PC-9 (cell line): ENCODE results near the gene HSPB3. TPM values are rescaled to one million over a fixed set of nuclear protein-coding genes. Genes with fewer than 3 reads are reported as not detected.

ENCODE experiments used
- BruUV-seq: library from RNA; stranded (reverse); fragments of 400-500 nt; replicated peaks from 2 replicates; lab custom pipeline; 2021; lab: Mats Ljungman, UMichigan
- CTCF ChIA-PET: fragments of 300-600 bp; sonication (Branson Sonifier 250); formaldehyde crosslinking; loops from one replicate; lab custom pipeline; 2022; ENCODE audit warnings: antibody characterized with exemption; lab: Charles Lee
- POLR2A ChIA-PET: fragments of 300-600 bp; sonication (Branson Sonifier 250); formaldehyde crosslinking; loops from one replicate; lab custom pipeline; 2022; ENCODE audit warnings: antibody characterized with exemption; ENCODE audit not compliant: unreplicated experiment; lab: Charles Lee
- DNase-seq, 2 experiments: peaks; one replicate each; pipeline versions ENCODE4 v3.0.0 to v3.0.0-alpha.2; 2015 to 2022; ENCODE audit warnings: mixed read lengths in 1 of 2
- H2AFZ ChIP-seq: fragments of 200-600 bp; sonication (generic); 2 replicates; pipeline ENCODE4 v1.8.1; 2017; ENCODE audit warnings: antibody characterized with exemption
- H3F3A ChIP-seq: fragments of 200-600 bp; sonication (generic); 2 replicates; pipeline ENCODE4 v1.8.1; 2017; ENCODE audit warnings: antibody characterized with exemption, mild to moderate bottlenecking, low read depth; ENCODE audit not compliant: insufficient read depth
- H3K27ac ChIP-seq: fragments of 200-600 bp; sonication (generic); 2 replicates; pipeline ENCODE4 v1.6.1; 2016; ENCODE audit warnings: mixed run types
- H3K27me3 ChIP-seq: fragments of 200-600 bp; sonication (generic); 2 replicates; pipeline ENCODE4 v1.6.1; 2016; ENCODE audit warnings: low read depth, mixed run types; ENCODE audit not compliant: insufficient read depth
- H3K36me3 ChIP-seq: fragments of 200-600 bp; sonication (generic); 2 replicates; pipeline ENCODE4 v1.6.1; 2016; ENCODE audit warnings: low read depth, mixed run types
- H3K4me1 ChIP-seq: fragments of 200-600 bp; sonication (generic); replicated peaks from 2 replicates; pipeline ENCODE4 v1.6.1; 2016; ENCODE audit warnings: mixed run types; ENCODE audit not compliant: insufficient read depth
- H3K4me2 ChIP-seq: fragments of 200-600 bp; sonication (generic); 2 replicates; pipeline ENCODE4 v1.6.1; 2017; ENCODE audit warnings: mixed run types
- H3K4me3 ChIP-seq: fragments of 200-600 bp; sonication (generic); 2 replicates; pipeline ENCODE4 v1.6.1; 2016; ENCODE audit warnings: mixed run types
- H3K79me2 ChIP-seq: fragments of 200-600 bp; sonication (generic); 2 replicates; pipeline ENCODE4 v1.6.1; 2017; ENCODE audit warnings: low read depth, mixed run types
- H3K9me2 ChIP-seq: fragments of 200-600 bp; sonication (generic); 2 replicates; pipeline ENCODE4 v1.8.1; 2017; ENCODE audit warnings: mild to moderate bottlenecking; ENCODE audit not compliant: insufficient read depth
- H3K9me3 ChIP-seq: fragments of 200-600 bp; sonication (generic); 2 replicates; pipeline ENCODE4 v1.8.1; 2016; ENCODE audit warnings: low read depth; ENCODE audit not compliant: insufficient read depth
- H4K20me1 ChIP-seq: fragments of 200-600 bp; sonication (generic); 2 replicates; pipeline ENCODE4 v1.8.1; 2017; ENCODE audit not compliant: insufficient read depth
- EZH2 ChIP-seq: fragments of 200-600 bp; sonication (generic); IDR thresholded peaks from 2 replicates; pipeline ENCODE4 v1.8.0; 2017; ENCODE audit warnings: antibody characterized with exemption, low read depth
- intact Hi-C: fragments of 100-400 bp; cut with micrococcal nuclease; formaldehyde crosslinking; loops from one replicate; pipeline ENCODE4 v1.10.0; 2022; ENCODE audit not compliant: unreplicated experiment
- total RNA-seq: library from RNA; stranded (reverse); gene quantifications from 2 replicates; pipeline ENCODE4 v1.2.3, GENCODE V29; 2021
- TF ChIP-seq, protein P1 (sequence below): fragments of 200-600 bp; sonication (generic); conservative IDR thresholded peaks from 2 replicates; pipeline ENCODE4 v1.6.1; 2017; ENCODE audit warnings: mixed run types, antibody characterized with exemption, mild to moderate bottlenecking, moderate library complexity

Gene HSPB3
- total RNA-seq, 1 experiment from 2014 or later: not detected

DNA sequence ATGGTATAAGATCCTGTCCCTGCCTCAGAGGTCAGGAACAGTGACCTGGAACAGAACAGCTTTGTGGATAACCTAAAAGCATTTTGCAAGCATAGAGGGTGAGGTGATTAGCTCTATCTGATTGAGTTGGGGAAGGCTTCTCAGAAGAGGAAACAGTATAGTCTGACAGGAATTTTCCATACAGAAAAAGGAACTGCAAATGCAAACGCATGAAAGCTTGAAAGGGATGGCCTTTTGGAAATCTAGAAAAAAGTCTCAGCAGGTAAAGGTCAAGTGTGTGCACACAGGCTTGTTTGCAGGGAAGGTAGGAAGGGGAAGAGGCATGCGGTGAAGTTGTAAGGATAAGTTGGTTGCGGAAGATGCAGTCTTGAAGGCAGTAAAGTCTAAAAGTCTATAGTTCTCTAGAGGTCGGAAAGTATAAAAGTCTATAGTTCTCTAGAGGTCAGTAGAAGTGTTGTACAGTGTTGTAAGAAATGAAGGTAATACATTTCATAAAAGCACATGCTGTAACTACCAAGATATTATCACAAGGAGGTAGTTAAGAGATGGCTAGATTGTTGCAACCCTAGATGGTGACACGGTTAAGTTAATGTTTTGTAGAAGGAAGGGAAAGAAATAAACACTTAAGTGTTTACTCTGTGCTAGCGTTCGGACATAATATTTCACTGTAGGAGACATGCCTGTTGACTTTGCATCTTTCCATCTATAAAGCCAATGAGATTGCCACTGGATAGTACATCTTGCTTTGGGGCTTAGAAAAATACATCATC is 16.7 kb upstream of the HSPB3 start:
- Histone ChIP-seq H3K9me3 (no peaks in the 10 kb centered on the region), H3F3A (no peaks in the 10 kb centered on the region), H2AFZ (no peak overlapping the region), H3K79me2 (no peaks in the 10 kb centered on the region), H3K4me3 (no peak overlapping the region), H3K36me3 (no peaks in the 10 kb centered on the region), H3K9me2 (no peaks in the 10 kb centered on the region), H4K20me1 (no peaks in the 10 kb centered on the region), H3K4me2 (no peak overlapping the region), H3K4me1 (no peaks in the 10 kb centered on the region), H3K27ac (no peak overlapping the region), H3K27me3 (no peaks in the 10 kb centered on the region)
- POLR2A ChIA-PET: interaction anchor here (0.6 kb wide), 1 partner anchor 980 kb away, joined by 3 read pairs; no protein-coding TSS in a partner anchor
- intact Hi-C loops: no loop called here
- DNase-seq: no peak
- BruUV-seq: no TSS peak
- no peak for TF ChIP-seq EZH2
- TF ChIP-seq, protein P1, sequence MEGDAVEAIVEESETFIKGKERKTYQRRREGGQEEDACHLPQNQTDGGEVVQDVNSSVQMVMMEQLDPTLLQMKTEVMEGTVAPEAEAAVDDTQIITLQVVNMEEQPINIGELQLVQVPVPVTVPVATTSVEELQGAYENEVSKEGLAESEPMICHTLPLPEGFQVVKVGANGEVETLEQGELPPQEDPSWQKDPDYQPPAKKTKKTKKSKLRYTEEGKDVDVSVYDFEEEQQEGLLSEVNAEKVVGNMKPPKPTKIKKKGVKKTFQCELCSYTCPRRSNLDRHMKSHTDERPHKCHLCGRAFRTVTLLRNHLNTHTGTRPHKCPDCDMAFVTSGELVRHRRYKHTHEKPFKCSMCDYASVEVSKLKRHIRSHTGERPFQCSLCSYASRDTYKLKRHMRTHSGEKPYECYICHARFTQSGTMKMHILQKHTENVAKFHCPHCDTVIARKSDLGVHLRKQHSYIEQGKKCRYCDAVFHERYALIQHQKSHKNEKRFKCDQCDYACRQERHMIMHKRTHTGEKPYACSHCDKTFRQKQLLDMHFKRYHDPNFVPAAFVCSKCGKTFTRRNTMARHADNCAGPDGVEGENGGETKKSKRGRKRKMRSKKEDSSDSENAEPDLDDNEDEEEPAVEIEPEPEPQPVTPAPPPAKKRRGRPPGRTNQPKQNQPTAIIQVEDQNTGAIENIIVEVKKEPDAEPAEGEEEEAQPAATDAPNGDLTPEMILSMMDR: no peak
- CTCF ChIA-PET: no interaction called here

DNA sequence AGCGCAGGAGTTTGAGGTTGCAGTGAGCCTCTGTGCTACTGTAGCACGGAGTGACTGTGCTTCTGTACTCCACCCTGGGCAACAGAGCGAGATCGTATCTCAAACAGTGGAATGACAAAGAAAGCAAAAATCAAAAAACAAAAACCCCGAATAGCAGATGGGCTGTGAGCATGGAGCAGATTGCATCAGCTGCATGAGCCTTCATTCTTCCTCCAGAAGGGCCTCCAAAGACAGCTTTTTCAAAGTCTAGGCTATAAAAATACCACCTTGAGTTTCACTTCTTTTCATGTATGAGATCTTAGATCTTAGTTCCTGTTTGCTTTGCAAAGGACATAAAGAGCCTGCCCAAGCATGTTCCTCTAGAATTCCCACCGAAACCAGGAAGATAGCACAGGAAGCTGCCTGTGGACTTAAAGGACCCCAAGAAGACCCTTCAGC is 15.0 kb upstream of the HSPB3 start:
- Histone ChIP-seq H3K4me3 (no peak overlapping the region), H2AFZ (no peak overlapping the region), H4K20me1 (no peaks in the 10 kb centered on the region), H3K4me2 (no peak overlapping the region), H3K27me3 (no peaks in the 10 kb centered on the region), H3K4me1 (no peaks in the 10 kb centered on the region), H3F3A (no peaks in the 10 kb centered on the region), H3K79me2 (no peaks in the 10 kb centered on the region), H3K36me3 (no peaks in the 10 kb centered on the region), H3K9me3 (no peaks in the 10 kb centered on the region), H3K9me2 (no peaks in the 10 kb centered on the region), H3K27ac (no peak overlapping the region)
- no peak for DNase-seq
- BruUV-seq: no TSS peak
- TF ChIP-seq EZH2: no peak
- TF ChIP-seq, protein P1: no peak
- POLR2A ChIA-PET: no interaction called here
- CTCF ChIA-PET: no interaction called here
- intact Hi-C loops: no loop called here

DNA sequence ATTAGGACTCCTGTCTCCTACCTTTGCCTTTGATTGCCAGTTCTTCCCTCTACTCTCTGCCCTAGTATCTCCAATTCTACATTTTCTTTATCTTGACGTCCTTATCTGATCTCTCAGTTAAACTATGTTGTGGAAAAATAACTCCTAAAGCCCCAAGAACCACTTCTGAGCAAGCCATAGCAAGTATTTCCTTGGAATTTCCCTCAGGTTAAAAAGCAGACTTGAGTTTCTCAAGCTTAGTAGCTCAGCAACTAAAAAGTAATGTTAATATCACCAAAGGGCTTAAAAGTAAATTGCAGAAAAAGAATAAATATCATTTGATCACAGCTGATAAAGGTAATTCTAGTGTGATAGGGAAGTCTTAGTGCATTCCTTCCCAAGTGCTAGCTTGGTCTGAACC is 13.2 kb upstream of the HSPB3 start:
- Histone ChIP-seq H3K27me3 (0 out of 2 replicates have a peak, but pooled peaks cover under 1% of the 10 kb centered on the region), H3F3A (no peaks in the 10 kb centered on the region), H3K4me1 (no peaks in the 10 kb centered on the region), H3K27ac (no peak overlapping the region), H2AFZ (no peak overlapping the region), H3K9me3 (no peaks in the 10 kb centered on the region), H4K20me1 (no peaks in the 10 kb centered on the region), H3K9me2 (no peaks in the 10 kb centered on the region), H3K4me3 (no peak overlapping the region), H3K4me2 (no peak overlapping the region), H3K36me3 (no peaks in the 10 kb centered on the region), H3K79me2 (no peaks in the 10 kb centered on the region)
- CTCF ChIA-PET: no interaction called here
- no peak for TF ChIP-seq EZH2
- TF ChIP-seq, protein P1: no peak
- POLR2A ChIA-PET: no interaction called here
- intact Hi-C loops: no loop called here
- DNase-seq: no peak
- BruUV-seq: no TSS peak
